Vagina (tissue), 2 donors: ENCODE measurements around the gene MANEAL. TPM values are rescaled to one million over a fixed set of nuclear protein-coding genes. Genes with fewer than 3 reads are reported as not detected.

Experiments
- DNase-seq, 2 donors: peaks; one replicate each; pipeline ENCODE4 v3.0.0-alpha.2; 2017; ENCODE audit errors: extremely low spot score in 2 of 2
- H3K27ac ChIP-seq: fragments of 200-600 bp; sonication (generic); one replicate; pipeline ENCODE4 v1.5.1; 2019
- H3K27me3 ChIP-seq: fragments of 200-600 bp; sonication (generic); one replicate; pipeline ENCODE4 v1.5.1; 2019
- H3K36me3 ChIP-seq, 2 donors: fragments of 200-600 bp; sonication (generic); one replicate each; pipeline ENCODE4 v1.5.1; 2017 to 2019
- H3K4me1 ChIP-seq: fragments of 200-600 bp; sonication (generic); one replicate; pipeline ENCODE4 v1.5.1; 2019
- H3K4me3 ChIP-seq, 2 donors: fragments of 200-600 bp; sonication (generic); 1 replicate in 1 of 2; 2 replicates in 1 of 2; pipeline ENCODE4 v1.5.1; 2016 to 2019
- H3K9me3 ChIP-seq: fragments of 200-600 bp; sonication (generic); one replicate; pipeline ENCODE4 v1.5.1; 2019
- POLR2A ChIP-seq, 2 donors: fragments of 450-650 bp; IDR thresholded peaks; one replicate each; pipeline ENCODE4 v1.6.1; 2017; ENCODE audit warnings: antibody characterized with exemption in 2 of 2, mild to moderate bottlenecking in 2 of 2, moderate library complexity in 2 of 2
- POLR2AphosphoS5 ChIP-seq, 2 donors: sonication (generic); formaldehyde crosslinking; IDR thresholded peaks; one replicate each; pipeline ENCODE4 v1.9.0; 2017; ENCODE audit warnings: antibody characterized with exemption in 2 of 2, mild to moderate bottlenecking in 2 of 2, low read depth in 1 of 2; ENCODE audit not compliant: insufficient read depth in 1 of 2
- intact Hi-C: fragments of 100-400 bp; cut with DNase I; formaldehyde crosslinking; loops from one replicate; pipeline ENCODE4 v1.15.1; 2023
- total RNA-seq: library from RNA; depleted of rRNA; stranded (reverse); fragments of >200 nt; gene quantifications from one replicate; pipeline ENCODE4 v1.2.3, GENCODE V29; 2016
- TF ChIP-seq, protein P1 (sequence below), 3 experiments: fragments of 450-650 bp in 2 of 3; fragments of 200-600 bp in 1 of 3; sonication (generic) in 1 of 3; IDR thresholded peaks; one replicate each; pipeline ENCODE4 v1.5.1; 2017 to 2019; ENCODE audit warnings: antibody characterized with exemption in 3 of 3, mild to moderate bottlenecking in 2 of 3, moderate library complexity in 2 of 3

MANEAL gene
- total RNA-seq, 1 donor from 2014 or later, result 3.2 TPM

- H3K4me1 ChIP-seq, result peaks cover 31% of the 10 kb centered on the region
- no peak for DNase-seq
- intact Hi-C loops, result loop anchor here (10.0 kb wide), 1 partner anchor 45 kb away; the partner anchor contains the start of gene MTF1
Measured at GRCh38 chr1:37809942-37810341, 16.3 kb downstream of the MANEAL start.

GRCh38 chr1:37811027-37811655 lies 17.5 kb downstream of the MANEAL start:
- intact Hi-C loops, result no loop called here
- no peak for TF ChIP-seq POLR2AphosphoS5 (IDR thresholded peaks at IDR 0.05; ENCODE audit: insufficient read depth in 1 of 2, low read depth in 1 of 2)
- TF ChIP-seq, protein P1, sequence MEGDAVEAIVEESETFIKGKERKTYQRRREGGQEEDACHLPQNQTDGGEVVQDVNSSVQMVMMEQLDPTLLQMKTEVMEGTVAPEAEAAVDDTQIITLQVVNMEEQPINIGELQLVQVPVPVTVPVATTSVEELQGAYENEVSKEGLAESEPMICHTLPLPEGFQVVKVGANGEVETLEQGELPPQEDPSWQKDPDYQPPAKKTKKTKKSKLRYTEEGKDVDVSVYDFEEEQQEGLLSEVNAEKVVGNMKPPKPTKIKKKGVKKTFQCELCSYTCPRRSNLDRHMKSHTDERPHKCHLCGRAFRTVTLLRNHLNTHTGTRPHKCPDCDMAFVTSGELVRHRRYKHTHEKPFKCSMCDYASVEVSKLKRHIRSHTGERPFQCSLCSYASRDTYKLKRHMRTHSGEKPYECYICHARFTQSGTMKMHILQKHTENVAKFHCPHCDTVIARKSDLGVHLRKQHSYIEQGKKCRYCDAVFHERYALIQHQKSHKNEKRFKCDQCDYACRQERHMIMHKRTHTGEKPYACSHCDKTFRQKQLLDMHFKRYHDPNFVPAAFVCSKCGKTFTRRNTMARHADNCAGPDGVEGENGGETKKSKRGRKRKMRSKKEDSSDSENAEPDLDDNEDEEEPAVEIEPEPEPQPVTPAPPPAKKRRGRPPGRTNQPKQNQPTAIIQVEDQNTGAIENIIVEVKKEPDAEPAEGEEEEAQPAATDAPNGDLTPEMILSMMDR (IDR thresholded peaks at IDR 0.05), result peak in 2 of 3 experiments; percentile 10 to 39
- TF ChIP-seq POLR2A (IDR thresholded peaks at IDR 0.05), result no peak
- no peak overlapping the region for H3K27ac ChIP-seq

More at GRCh38 chr1:37809942-37810341, 16.3 kb downstream of the MANEAL start:
- TF ChIP-seq, protein P1 (IDR thresholded peaks at IDR 0.05), result no peak
- no peak for TF ChIP-seq POLR2AphosphoS5 (IDR thresholded peaks at IDR 0.05; ENCODE audit: insufficient read depth in 1 of 2, low read depth in 1 of 2)
- no peak for TF ChIP-seq POLR2A (IDR thresholded peaks at IDR 0.05)
- no peaks in the 10 kb centered on the region for H3K9me3 ChIP-seq
- no peaks in the 10 kb centered on the region for H3K27me3 ChIP-seq
- no peak overlapping the region for H3K27ac ChIP-seq
- no peak overlapping the region for H3K4me3 ChIP-seq
- peaks cover 0 to 20% of the 10 kb centered on the region in 2 donors for H3K36me3 ChIP-seq

DNA sequence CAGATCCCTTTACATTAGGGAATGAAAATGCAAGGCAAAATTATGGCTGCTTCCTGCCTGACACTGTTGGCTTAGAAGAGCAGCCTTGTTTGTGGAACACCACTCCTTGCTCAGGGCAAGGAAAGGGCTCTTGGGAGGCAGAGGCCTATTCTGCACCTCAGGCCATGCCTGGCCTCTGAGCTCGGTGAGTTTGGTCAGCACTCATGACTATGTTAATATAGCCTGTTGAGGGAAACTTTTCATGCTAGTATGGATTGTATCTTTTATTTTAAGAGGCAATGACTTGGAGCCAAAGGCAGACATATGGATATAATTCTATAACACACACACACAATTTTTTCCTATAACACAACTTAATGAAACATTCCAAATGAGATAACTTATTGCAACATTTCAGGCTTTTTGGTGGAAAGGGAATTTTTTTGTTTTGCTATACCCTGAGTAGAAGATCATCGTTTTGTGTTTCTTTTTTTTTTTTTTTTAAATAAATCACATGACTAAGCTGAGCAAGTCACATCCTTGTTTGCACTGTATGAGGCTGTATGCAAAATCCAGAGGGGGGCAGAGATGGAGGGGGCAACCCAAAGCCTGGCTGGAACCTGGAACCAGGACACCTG lies 20.0 kb downstream of the MANEAL start:
- intact Hi-C loops, result no loop called here
- H3K36me3 ChIP-seq, result peaks cover 0 to 22% of the 10 kb centered on the region in 2 donors

More at GRCh38 chr1:37811027-37811655, 17.5 kb downstream of the MANEAL start:
- no peak overlapping the region for H3K4me3 ChIP-seq
- DNase-seq, result no peak
- peaks cover 31% of the 10 kb centered on the region for H3K4me1 ChIP-seq
- no peaks in the 10 kb centered on the region for H3K9me3 ChIP-seq
- no peaks in the 10 kb centered on the region for H3K27me3 ChIP-seq
- peaks cover 0 to 16% of the 10 kb centered on the region in 2 donors for H3K36me3 ChIP-seq

GRCh38 chr1:37814252-37814651 lies 20.6 kb downstream of the MANEAL start:
- TF ChIP-seq POLR2AphosphoS5 (IDR thresholded peaks at IDR 0.05; ENCODE audit: insufficient read depth in 1 of 2, low read depth in 1 of 2), result no peak
- TF ChIP-seq POLR2A (IDR thresholded peaks at IDR 0.05), result no peak
- TF ChIP-seq, protein P1 (IDR thresholded peaks at IDR 0.05), result no peak
- H3K9me3 ChIP-seq, result no peaks in the 10 kb centered on the region
- DNase-seq, result no peak
- H3K27ac ChIP-seq, result no peak overlapping the region
- peaks cover 0 to 22% of the 10 kb centered on the region in 2 donors for H3K36me3 ChIP-seq
- H3K27me3 ChIP-seq, result no peaks in the 10 kb centered on the region
- H3K4me1 ChIP-seq, result peaks cover 18% of the 10 kb centered on the region
- H3K4me3 ChIP-seq, result no peak overlapping the region
- intact Hi-C loops, result no loop called here

More for the DNA sequence above, 20.0 kb downstream of the MANEAL start:
- no peak overlapping the region for H3K4me3 ChIP-seq
- no peaks in the 10 kb centered on the region for H3K27me3 ChIP-seq
- DNase-seq, result no peak
- H3K27ac ChIP-seq, result no peak overlapping the region
- peaks cover 24% of the 10 kb centered on the region for H3K4me1 ChIP-seq
- no peak for TF ChIP-seq POLR2AphosphoS5 (IDR thresholded peaks at IDR 0.05; ENCODE audit: insufficient read depth in 1 of 2, low read depth in 1 of 2)
- TF ChIP-seq, protein P1 (IDR thresholded peaks at IDR 0.05), result no peak
- TF ChIP-seq POLR2A (IDR thresholded peaks at IDR 0.05), result no peak
- no peaks in the 10 kb centered on the region for H3K9me3 ChIP-seq

DNA sequence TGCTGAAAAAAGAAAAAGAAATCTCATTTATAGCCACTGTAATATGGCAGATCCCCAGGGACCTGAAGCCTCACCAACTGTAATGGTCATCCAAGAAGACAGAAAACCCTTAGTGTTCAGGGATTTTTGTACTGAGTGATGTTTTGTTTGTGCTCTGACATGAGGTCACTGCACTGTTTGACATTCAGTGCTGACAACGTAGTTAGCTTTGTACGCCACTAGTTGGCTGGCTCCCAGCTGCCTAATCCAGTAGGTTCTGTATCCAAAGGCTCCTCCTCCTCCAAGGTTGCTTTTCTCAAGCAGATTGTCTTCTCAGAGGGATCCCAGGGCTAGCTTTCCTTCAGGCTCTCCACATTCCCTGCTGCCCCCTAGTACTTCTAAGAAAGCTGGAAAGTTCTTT lies 23.8 kb downstream of the MANEAL start:
- Histone ChIP-seq H3K4me3 (no peak overlapping the region), H3K4me1 (peaks cover 8% of the 10 kb centered on the region), H3K27me3 (no peaks in the 10 kb centered on the region), H3K9me3 (no peaks in the 10 kb centered on the region), H3K27ac (no peak overlapping the region), H3K36me3 (peaks cover 0 to 49% of the 10 kb centered on the region in 2 donors)
- TF ChIP-seq POLR2AphosphoS5 (IDR thresholded peaks at IDR 0.05; ENCODE audit: insufficient read depth in 1 of 2, low read depth in 1 of 2) (no peak), POLR2A (IDR thresholded peaks at IDR 0.05) (no peak)
- TF ChIP-seq, protein P1 (IDR thresholded peaks at IDR 0.05), result no peak
- DNase-seq, result no peak
- intact Hi-C loops, result no loop called here
